Measurements from ENCODE around the gene MTMR2. TPM values are rescaled to one million over a fixed set of nuclear protein-coding genes. Genes with fewer than 3 reads are reported as not detected.

MTMR2 gene
- total RNA-seq, 2 donors from 2014 or later, result 8.3 to 14.0 TPM

DNA sequence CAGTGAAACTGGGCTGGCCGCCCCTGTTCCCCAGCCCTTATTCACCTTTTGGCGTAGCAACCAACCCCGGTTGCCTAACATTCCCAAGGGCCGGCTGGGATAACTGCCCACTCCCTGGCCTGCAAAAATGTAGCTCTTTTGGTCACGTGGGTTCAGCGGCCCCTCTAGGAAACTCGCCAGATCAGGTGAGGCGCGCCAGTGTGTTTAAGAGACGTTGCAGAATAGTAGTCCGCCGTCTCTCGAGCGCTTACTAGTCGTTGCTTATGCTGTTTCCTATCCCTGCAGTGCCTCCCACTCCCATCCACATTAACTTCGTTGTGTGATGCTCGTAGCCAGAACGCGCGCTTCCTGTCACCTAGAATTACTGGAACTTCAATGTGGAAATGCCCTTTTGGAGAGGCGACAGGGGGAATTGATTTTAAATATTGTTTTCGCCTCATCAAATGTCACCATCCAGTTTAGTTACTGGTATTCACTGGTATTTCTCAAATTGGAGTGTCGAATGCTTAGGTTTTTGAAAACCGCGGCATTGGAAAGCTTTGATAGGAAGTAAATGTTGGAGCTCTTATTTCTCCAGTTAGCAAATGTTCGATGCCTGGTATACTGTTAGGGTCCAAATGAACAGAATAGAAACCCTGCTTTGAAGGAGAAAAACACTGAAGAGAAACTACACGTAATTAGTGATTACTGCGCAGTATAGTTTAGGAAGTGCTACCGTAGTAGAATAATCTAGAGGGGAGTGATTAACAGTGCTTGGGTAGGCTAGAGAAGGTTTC, 132.8 kb downstream of the MTMR2 start:
- Mint-ChIP-seq H3K4me1 (peaks cover 44% of the 10 kb centered on the region), H3K36me3 (ENCODE audit: low read depth) (no peaks in the 10 kb centered on the region)
- no peak for ATAC-seq

GRCh38 chr11:95790123-95790932, 133.6 kb downstream of the MTMR2 start, which contains the start of gene CEP57:
Gene CEP57, plus strand, starts transcription at chr11:95790498. Its CDS starts 201 bp downstream, at chr11:95790699.
- no peaks in the 10 kb centered on the region for H3K27me3 Mint-ChIP-seq
- H3K36me3 Mint-ChIP-seq (ENCODE audit: low read depth), result no peaks in the 10 kb centered on the region
- H3K4me1 Mint-ChIP-seq, result peaks cover 46% of the 10 kb centered on the region
- DNase-seq (peak; percentile 73 to 83 (median 83)), ATAC-seq (peak; percentile 66)
- H3K27ac Mint-ChIP-seq, result peak within 1 kb of the TSS; percentile 99
- H3K9me3 ChIP-seq (ENCODE audit: control insufficient read depth, low read length, poor library complexity, severe bottlenecking), result no peaks in the 10 kb centered on the region
- H3K4me3 Mint-ChIP-seq, result peak within 1 kb of the TSS; percentile 97

More for the DNA sequence above, 132.8 kb downstream of the MTMR2 start:
- Mint-ChIP-seq H3K27me3 (no peaks in the 10 kb centered on the region), H3K27ac (peak overlapping the region; percentile 99), H3K4me3 (peak overlapping the region; percentile 97)
- H3K9me3 ChIP-seq (ENCODE audit: control insufficient read depth, low read length, poor library complexity, severe bottlenecking), result no peaks in the 10 kb centered on the region
- DNase-seq, result peak; percentile 24 to 27 (median 26)

DNA sequence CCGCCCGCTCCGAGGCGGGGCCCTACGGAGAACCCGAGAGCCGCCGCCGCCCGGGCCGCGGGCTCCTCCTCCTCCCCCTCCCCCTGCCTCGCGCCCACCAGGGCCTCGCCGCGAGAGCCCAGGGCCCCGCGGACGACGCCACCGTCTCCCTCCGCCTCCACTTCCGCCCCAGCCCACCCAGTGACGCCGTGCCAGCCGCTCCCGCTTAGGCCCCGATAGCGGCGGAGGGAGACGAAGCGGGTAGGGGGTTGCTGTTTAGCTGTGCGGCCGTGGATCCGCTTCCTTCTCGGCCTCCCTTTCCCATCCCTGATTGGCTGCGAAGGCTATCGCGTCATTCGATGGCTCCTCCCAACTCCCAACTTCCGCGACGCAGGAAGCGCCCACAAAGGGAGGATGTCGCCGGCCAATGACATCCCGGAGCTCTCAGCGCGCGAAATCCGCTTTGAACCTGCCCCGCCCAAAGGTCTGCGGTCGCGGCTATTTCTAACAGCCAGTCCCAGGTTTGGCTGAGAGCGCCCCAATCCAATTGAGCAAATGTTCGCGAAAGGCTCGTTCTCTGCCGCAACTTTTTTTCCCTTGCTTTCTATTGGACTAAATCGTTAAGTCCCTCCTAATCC, 134.3 kb downstream of the MTMR2 start, which contains the start of gene FAM76B:
Gene FAM76B, minus strand, starts transcription at position 277 of the 617 bp plus-strand sequence. CDS start 304 bp downstream, outside the sequence.
- DNase-seq (peak; percentile 93 to 97 (median 95)), ATAC-seq (peak; percentile 77)
- peak within 1 kb of the TSS; percentile 97 for H3K4me3 Mint-ChIP-seq
- peaks cover 45% of the 10 kb centered on the region for H3K4me1 Mint-ChIP-seq
- H3K36me3 Mint-ChIP-seq (ENCODE audit: low read depth), result no peaks in the 10 kb centered on the region
- H3K9me3 ChIP-seq (ENCODE audit: control insufficient read depth, low read length, poor library complexity, severe bottlenecking), result no peaks in the 10 kb centered on the region
- no peaks in the 10 kb centered on the region for H3K27me3 Mint-ChIP-seq
- peak within 1 kb of the TSS; percentile 99 for H3K27ac Mint-ChIP-seq

GRCh38 chr11:95788921-95789505, 134.9 kb downstream of the MTMR2 start:
- peak overlapping the region; percentile 99 for H3K27ac Mint-ChIP-seq
- peaks cover 45% of the 10 kb centered on the region for H3K4me1 Mint-ChIP-seq
- DNase-seq, result peak in 2 of 3 donors; percentile 11 to 13
- H3K9me3 ChIP-seq (ENCODE audit: control insufficient read depth, low read length, poor library complexity, severe bottlenecking), result no peaks in the 10 kb centered on the region
- peak overlapping the region; percentile 97 for H3K4me3 Mint-ChIP-seq
- H3K27me3 Mint-ChIP-seq, result no peaks in the 10 kb centered on the region
- no peak for ATAC-seq
- H3K36me3 Mint-ChIP-seq (ENCODE audit: low read depth), result peaks cover 2% of the 10 kb centered on the region

Other genes starting within 250 kb of the MTMR2 start
- 10 to 100 TPM; 55.5 to 79.1 TPM for gene FAM76B, start 134.3 kb downstream of the MTMR2 start, total RNA-seq
- 10 to 100 TPM; 61.5 to 67.1 TPM for gene CEP57, start 133.6 kb downstream of the MTMR2 start, total RNA-seq